Measurements from ENCODE around the gene IFNGR1. TPM values are rescaled to one million over a fixed set of nuclear protein-coding genes. Genes with fewer than 3 reads are reported as not detected.

Gene IFNGR1
- total and polyA plus RNA-seq, 10 of the 15 experiments (the other 5 are each of a cell fraction or from before 2014, with no cell fraction given), result 89.0 to 296 (median 138) TPM

DNA sequence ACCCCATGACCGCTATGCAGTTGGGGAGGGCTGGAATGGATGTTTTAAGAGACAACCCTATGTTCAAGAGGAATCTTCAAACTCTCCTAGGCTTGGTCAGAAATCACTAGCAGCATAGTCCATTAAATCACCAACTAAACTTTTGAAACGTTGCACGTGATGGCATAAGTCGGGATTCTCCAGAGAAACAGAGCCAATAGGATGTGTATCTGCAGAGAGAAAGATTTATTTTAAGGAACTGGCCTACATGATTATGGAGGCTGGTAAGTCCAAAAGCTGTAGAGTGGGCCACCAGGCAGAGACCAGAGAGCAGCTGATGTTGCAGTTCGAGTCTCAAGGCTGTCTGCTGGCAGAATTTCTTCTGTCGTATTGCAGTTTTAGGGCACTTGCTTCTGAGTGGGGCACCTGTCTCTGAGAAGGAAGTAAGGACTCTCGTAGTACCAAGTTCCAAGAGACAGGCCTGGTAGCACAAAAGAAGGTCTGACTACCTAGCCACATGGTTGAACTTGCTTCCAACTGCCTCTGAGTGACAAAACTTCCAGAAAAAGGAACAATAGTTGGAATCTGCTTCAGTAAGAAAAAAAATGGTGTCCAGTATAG, 11.9 kb upstream of the IFNGR1 start:
- DNase-seq (ENCODE audit: low read depth, low spot score) (no peak), ATAC-seq (no peak), FAIRE-seq (no peak)
- Histone ChIP-seq H2AFZ (ENCODE audit: control insufficient read depth, low read depth, low read length) (peak overlapping the region; percentile 0; the same call in 1 of the 2 replicates), H3K9me3 (replicated peaks; ENCODE audit: control insufficient read depth, insufficient read depth, low read length) (peaks cover 2% of the 10 kb centered on the region; the same call in 2 of the 3 replicates), H3K36me3 (ENCODE audit: control insufficient read depth in 2 of 2, insufficient read depth in 2 of 2, low read length in 1 of 2) (no peaks in the 10 kb centered on the region), H3K4me3 (no peak overlapping the region), H3K4me1 (ENCODE audit: control insufficient read depth, insufficient read depth, low read length) (peaks cover 80% of the 10 kb centered on the region), H3K4me2 (ENCODE audit: control insufficient read depth, insufficient read depth) (no peak overlapping the region; the same call in 1 of the 2 replicates), H4K20me1 (ENCODE audit: control insufficient read depth, insufficient read depth) (no peaks in the 10 kb centered on the region), H3K27me3 (replicated peaks in 1 of 2; ENCODE audit: control insufficient read depth in 2 of 2, insufficient read depth in 2 of 2, low read length in 1 of 2) (no peaks in the 10 kb centered on the region), H3K27ac (ENCODE audit: control insufficient read depth, insufficient read depth) (no peak overlapping the region), H3K9ac (ENCODE audit: control insufficient read depth, insufficient read depth, low read length) (no peak overlapping the region), H3K79me2 (ENCODE audit: control insufficient read depth, insufficient read depth, low read length) (no peaks in the 10 kb centered on the region; the same call in none of the 2 replicates)
- TF ChIP-seq RUNX3 (IDR thresholded peaks at IDR 0.05; ENCODE audit: low read length) (0 out of 2 replicates have a peak, but pooled peaks have one; percentile 1), BCL3 (IDR thresholded peaks at IDR 0.05; ENCODE audit: borderline replicate concordance, insufficient read depth, low read depth, low read length, poor library complexity, severe bottlenecking) (no peak), NFYA (IDR thresholded peaks at IDR 0.05; ENCODE audit: borderline replicate concordance, low read depth, low read length) (no peak), PAX5 (IDR thresholded peaks at IDR 0.05; ENCODE audit: borderline replicate concordance, low read depth, low read length) (no peak), EGR1 (IDR thresholded peaks at IDR 0.05; ENCODE audit: borderline replicate concordance in 1 of 2, low read depth in 2 of 2, low read length in 2 of 2) (no peak), ZZZ3 (IDR thresholded peaks at IDR 0.05; ENCODE audit: control insufficient read depth, insufficient read length, low read depth) (no peak)
- TF ChIP-seq, protein P1, sequence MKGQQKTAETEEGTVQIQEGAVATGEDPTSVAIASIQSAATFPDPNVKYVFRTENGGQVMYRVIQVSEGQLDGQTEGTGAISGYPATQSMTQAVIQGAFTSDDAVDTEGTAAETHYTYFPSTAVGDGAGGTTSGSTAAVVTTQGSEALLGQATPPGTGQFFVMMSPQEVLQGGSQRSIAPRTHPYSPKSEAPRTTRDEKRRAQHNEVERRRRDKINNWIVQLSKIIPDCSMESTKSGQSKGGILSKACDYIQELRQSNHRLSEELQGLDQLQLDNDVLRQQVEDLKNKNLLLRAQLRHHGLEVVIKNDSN (IDR thresholded peaks at IDR 0.05; ENCODE audit: borderline replicate concordance, extremely low read length, insufficient read depth, low read depth, low read length), result no peak
- TF ChIP-seq, protein P2, sequence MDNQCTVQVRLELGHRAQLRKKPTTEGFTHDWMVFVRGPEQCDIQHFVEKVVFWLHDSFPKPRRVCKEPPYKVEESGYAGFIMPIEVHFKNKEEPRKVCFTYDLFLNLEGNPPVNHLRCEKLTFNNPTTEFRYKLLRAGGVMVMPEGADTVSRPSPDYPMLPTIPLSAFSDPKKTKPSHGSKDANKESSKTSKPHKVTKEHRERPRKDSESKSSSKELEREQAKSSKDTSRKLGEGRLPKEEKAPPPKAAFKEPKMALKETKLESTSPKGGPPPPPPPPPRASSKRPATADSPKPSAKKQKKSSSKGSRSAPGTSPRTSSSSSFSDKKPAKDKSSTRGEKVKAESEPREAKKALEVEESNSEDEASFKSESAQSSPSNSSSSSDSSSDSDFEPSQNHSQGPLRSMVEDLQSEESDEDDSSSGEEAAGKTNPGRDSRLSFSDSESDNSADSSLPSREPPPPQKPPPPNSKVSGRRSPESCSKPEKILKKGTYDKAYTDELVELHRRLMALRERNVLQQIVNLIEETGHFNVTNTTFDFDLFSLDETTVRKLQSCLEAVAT (IDR thresholded peaks at IDR 0.05), result peak; percentile 57; the same call in 1 of the 2 replicates
- in situ Hi-C loops (cut with MboI) (no loop called here), intact Hi-C loops (cut with micrococcal nuclease; ENCODE audit: unreplicated experiment) (no loop called here)
- CTCF ChIA-PET, result interaction anchor here (1.0 to 3.3 kb wide), 10 partner anchors 9 to 136 kb away, joined by 4 to 11 read pairs (median 9); partner anchors contain the start of gene IFNGR1
- POLR2A ChIA-PET, result interaction anchor here (0.8 to 5.5 kb wide), 16 partner anchors 9 to 274 kb away, joined by 3 to 37 read pairs (median 4); no protein-coding TSS in a partner anchor
- RAD21 ChIA-PET (ENCODE audit: unreplicated experiment), result interaction anchor here (0.7 to 7.3 kb wide), 21 partner anchors 8 to 154 kb away, joined by 3 to 80 read pairs (median 8); no protein-coding TSS in a partner anchor
- 91% methylated on average over 7 of the region's 7 CpGs for WGBS (ENCODE audit: insufficient coverage, insufficient replicate concordance, low lambda C conversion rate, missing lambda C conversion rate)
- BruUV-seq (replicated peaks), result no TSS peak
- SMC1A ChIA-PET (ENCODE audit: uncharacterized antibody, unreplicated experiment), result interaction anchor here (0.7 to 7.8 kb wide), 23 partner anchors 9 to 683 kb away, joined by 3 to 77 read pairs (median 8); partner anchors contain the start of gene IFNGR1

Measured in GM12878 (cell line).